ENCODE measurements around the gene CDKN1A.

DNA sequence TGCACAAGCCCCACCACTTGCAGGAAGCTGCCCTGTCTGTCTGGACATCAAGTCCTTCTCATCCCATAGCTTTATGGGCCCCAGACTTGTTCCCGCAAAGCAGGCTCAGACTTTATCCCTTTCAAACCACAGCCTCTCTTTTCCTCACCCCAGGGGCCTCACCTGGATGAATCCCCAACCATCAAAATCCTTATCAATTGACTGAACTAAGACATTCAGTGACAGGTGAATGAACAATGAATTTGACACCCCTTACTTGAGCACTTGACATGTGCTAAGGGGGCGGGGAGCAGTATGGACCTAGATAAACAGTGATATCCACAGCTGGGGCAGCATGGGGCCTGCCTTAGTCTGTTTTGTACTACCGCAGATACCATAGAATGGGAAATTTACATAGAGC lies 24.1 kb downstream of the CDKN1A start:
- TF ChIP-seq POLR2AphosphoS5 (IDR thresholded peaks at IDR 0.05): no peak
- TF ChIP-seq SMC3 (conservative IDR thresholded peaks at IDR 0.05; ENCODE audit: poor library complexity): no peak
- TF ChIP-seq, protein P1, sequence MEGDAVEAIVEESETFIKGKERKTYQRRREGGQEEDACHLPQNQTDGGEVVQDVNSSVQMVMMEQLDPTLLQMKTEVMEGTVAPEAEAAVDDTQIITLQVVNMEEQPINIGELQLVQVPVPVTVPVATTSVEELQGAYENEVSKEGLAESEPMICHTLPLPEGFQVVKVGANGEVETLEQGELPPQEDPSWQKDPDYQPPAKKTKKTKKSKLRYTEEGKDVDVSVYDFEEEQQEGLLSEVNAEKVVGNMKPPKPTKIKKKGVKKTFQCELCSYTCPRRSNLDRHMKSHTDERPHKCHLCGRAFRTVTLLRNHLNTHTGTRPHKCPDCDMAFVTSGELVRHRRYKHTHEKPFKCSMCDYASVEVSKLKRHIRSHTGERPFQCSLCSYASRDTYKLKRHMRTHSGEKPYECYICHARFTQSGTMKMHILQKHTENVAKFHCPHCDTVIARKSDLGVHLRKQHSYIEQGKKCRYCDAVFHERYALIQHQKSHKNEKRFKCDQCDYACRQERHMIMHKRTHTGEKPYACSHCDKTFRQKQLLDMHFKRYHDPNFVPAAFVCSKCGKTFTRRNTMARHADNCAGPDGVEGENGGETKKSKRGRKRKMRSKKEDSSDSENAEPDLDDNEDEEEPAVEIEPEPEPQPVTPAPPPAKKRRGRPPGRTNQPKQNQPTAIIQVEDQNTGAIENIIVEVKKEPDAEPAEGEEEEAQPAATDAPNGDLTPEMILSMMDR (IDR thresholded peaks at IDR 0.05; ENCODE audit: poor library complexity, severe bottlenecking): no peak

All from neural cell (in vitro differentiated cells).